Measurements from ENCODE around the gene PRL. TPM values are rescaled to one million over a fixed set of nuclear protein-coding genes. Genes with fewer than 3 reads are reported as not detected.

Gene PRL
- total RNA-seq, 1 experiment from 2014 or later: not detected

- H3K23me2 ChIP-seq (ENCODE audit: insufficient read length, low read depth, low read length, poor library complexity, severe bottlenecking): no peaks in the 10 kb centered on the region
- H2AFZ ChIP-seq (ENCODE audit: low read length): no peak overlapping the region
- H4K20me1 ChIP-seq (ENCODE audit: control insufficient read depth, insufficient read depth, insufficient read length): no peaks in the 10 kb centered on the region
- H3K27me3 ChIP-seq (ENCODE audit: insufficient read depth, low read length): no peaks in the 10 kb centered on the region
- no peak overlapping the region for H3K4me3 Mint-ChIP-seq
- no peak overlapping the region for H3K27ac ChIP-seq (ENCODE audit: insufficient read length, low read depth, low read length)
- no peak overlapping the region for H2BK15ac ChIP-seq (ENCODE audit: low read depth, low read length)
- no peaks in the 10 kb centered on the region for H3K27me3 Mint-ChIP-seq (ENCODE audit: low read depth)
- WGBS (ENCODE audit: extremely low coverage, insufficient read length, low lambda C conversion rate): no CpG with 5 or more reads among the region's 1 CpG
- no peak overlapping the region for H2BK120ac ChIP-seq (ENCODE audit: low read depth, low read length, poor library complexity, severe bottlenecking)
- no peak overlapping the region for H4K8ac ChIP-seq (replicated peaks; ENCODE audit: insufficient read length, low read depth, low read length)
- H3K4ac ChIP-seq (ENCODE audit: low read depth, low read length): no peak overlapping the region
- H3K27ac Mint-ChIP-seq: no peak overlapping the region
- no peak overlapping the region for H2BK20ac ChIP-seq (ENCODE audit: low read depth, low read length, poor library complexity, severe bottlenecking)
- no peaks in the 10 kb centered on the region for H3K4me1 ChIP-seq (ENCODE audit: insufficient read depth, low read length)
- H3K4me2 ChIP-seq (ENCODE audit: insufficient read depth, insufficient read length, low read length): no peak overlapping the region
- no peaks in the 10 kb centered on the region for H3K9me3 ChIP-seq (ENCODE audit: control insufficient read depth, low read depth, low read length)
- no peak overlapping the region for H4K5ac ChIP-seq (ENCODE audit: insufficient read length, low read depth, low read length)
- DNase-seq: no peak
- H3K56ac ChIP-seq (ENCODE audit: insufficient read length, low read depth, low read length): no peak overlapping the region
- peaks cover 7 to 21% (median 12%) of the 10 kb centered on the region in 3 experiments for H3K36me3 Mint-ChIP-seq (ENCODE audit: insufficient read depth in 1 of 3, low read depth in 3 of 3)
- peaks cover 14 to 20% of the 10 kb centered on the region in 2 experiments for H3K9me3 Mint-ChIP-seq
- no peak overlapping the region for H4K91ac ChIP-seq (ENCODE audit: insufficient read length, low read depth, low read length)
- no peak overlapping the region for H3K14ac ChIP-seq (ENCODE audit: insufficient read depth, low read length)
- H2AK5ac ChIP-seq (ENCODE audit: insufficient read length, low read length): no peak overlapping the region
- no peak for TF ChIP-seq CTCF (conservative IDR thresholded peaks at IDR 0.05)
- H3K4me1 Mint-ChIP-seq: peaks cover 6 to 8% of the 10 kb centered on the region in 2 experiments
- no peak overlapping the region for H3K9ac ChIP-seq (ENCODE audit: extremely low read depth, insufficient read length, low read length)
- no peak overlapping the region for H3T11ph ChIP-seq (ENCODE audit: low read length)
- no peak overlapping the region for H3K18ac ChIP-seq (ENCODE audit: insufficient read length, low read depth, low read length)
- H3K79me2 ChIP-seq (ENCODE audit: insufficient read depth, low read length): no peaks in the 10 kb centered on the region
- no peak overlapping the region for H2BK12ac ChIP-seq (ENCODE audit: insufficient read length, low read depth, low read length)
- H3K79me1 ChIP-seq (ENCODE audit: insufficient read depth, low read depth, low read length, poor library complexity, severe bottlenecking): no peaks in the 10 kb centered on the region
- H2BK5ac ChIP-seq (ENCODE audit: insufficient read length, low read length): no peak overlapping the region
- H3K23ac ChIP-seq (ENCODE audit: insufficient read length, low read depth, low read length): no peak overlapping the region
These were observed 23.9 kb upstream of the PRL start for GRCh38 chr6:22320750-22321149.

All from H9 (cell line).